Progenitor cell of endocrine pancreas (in vitro differentiated cells): ENCODE measurements around the gene RNF144B. TPM values are rescaled to one million over a fixed set of nuclear protein-coding genes. Genes with fewer than 3 reads are reported as not detected.

ENCODE experiments used
- DNase-seq: peaks from one replicate; pipeline ENCODE4 v3.0.0; 2021; ENCODE audit warnings: low spot score; ENCODE audit not compliant: unreplicated experiment
- H3K27ac Mint-ChIP-seq: 2 replicates; pipeline ENCODE4 v1.8.0; 2021; ENCODE audit warnings: mild to moderate bottlenecking, moderate library complexity, mixed read lengths
- H3K27me3 Mint-ChIP-seq: 2 replicates; pipeline ENCODE4 v1.8.0; 2021; ENCODE audit warnings: mixed read lengths
- H3K36me3 Mint-ChIP-seq: 2 replicates; pipeline ENCODE4 v1.8.0; 2022; ENCODE audit warnings: mixed read lengths; ENCODE audit not compliant: insufficient read depth
- H3K4me1 Mint-ChIP-seq: 2 replicates; pipeline ENCODE4 v1.8.0; 2021; ENCODE audit warnings: low read depth, mixed read lengths
- H3K4me3 Mint-ChIP-seq: 2 replicates; pipeline ENCODE4 v1.8.0; 2021; ENCODE audit warnings: low read depth, mild to moderate bottlenecking, moderate library complexity, mixed read lengths
- H3K9me3 Mint-ChIP-seq: 2 replicates; pipeline ENCODE4 v1.8.0; 2021; ENCODE audit warnings: low read depth, mixed read lengths
- total RNA-seq: library from RNA; stranded (reverse); gene quantifications from 2 replicates; pipeline ENCODE4 v1.2.1, GENCODE V29; 2021
- TF ChIP-seq, protein P1 (sequence below): fragments of 200-600 bp; sonication (generic); IDR thresholded peaks from one replicate; pipeline ENCODE4 v1.5.0; 2021; ENCODE audit warnings: antibody characterized with exemption, mild to moderate bottlenecking; ENCODE audit not compliant: unreplicated experiment

Gene RNF144B
- total RNA-seq, 1 donor from 2014 or later, result 3.1 TPM

DNA sequence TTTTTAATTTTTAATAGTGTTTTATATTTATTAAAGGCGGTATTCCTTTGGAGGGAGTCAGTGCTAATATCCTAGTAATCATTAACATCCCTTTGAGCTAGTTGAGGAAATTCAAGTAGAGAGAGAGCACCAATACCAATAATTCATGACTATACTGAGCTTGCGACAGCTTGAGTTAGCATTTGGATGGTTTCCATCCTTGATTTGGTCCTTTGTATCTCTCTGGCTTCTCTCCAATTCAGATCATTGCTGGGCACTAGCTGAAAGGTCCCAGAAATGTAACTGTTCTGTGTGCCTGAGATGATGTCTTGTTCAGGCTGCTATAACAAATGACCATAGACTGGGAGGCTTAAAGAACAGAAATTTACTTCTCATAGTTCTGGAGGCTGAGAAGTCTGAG, 77.0 kb downstream of the RNF144B start:
- no peak overlapping the region for H3K27ac Mint-ChIP-seq
- H3K36me3 Mint-ChIP-seq, result peaks cover 1% of the 10 kb centered on the region
- DNase-seq, result no peak
- TF ChIP-seq, protein P1, sequence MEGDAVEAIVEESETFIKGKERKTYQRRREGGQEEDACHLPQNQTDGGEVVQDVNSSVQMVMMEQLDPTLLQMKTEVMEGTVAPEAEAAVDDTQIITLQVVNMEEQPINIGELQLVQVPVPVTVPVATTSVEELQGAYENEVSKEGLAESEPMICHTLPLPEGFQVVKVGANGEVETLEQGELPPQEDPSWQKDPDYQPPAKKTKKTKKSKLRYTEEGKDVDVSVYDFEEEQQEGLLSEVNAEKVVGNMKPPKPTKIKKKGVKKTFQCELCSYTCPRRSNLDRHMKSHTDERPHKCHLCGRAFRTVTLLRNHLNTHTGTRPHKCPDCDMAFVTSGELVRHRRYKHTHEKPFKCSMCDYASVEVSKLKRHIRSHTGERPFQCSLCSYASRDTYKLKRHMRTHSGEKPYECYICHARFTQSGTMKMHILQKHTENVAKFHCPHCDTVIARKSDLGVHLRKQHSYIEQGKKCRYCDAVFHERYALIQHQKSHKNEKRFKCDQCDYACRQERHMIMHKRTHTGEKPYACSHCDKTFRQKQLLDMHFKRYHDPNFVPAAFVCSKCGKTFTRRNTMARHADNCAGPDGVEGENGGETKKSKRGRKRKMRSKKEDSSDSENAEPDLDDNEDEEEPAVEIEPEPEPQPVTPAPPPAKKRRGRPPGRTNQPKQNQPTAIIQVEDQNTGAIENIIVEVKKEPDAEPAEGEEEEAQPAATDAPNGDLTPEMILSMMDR, result no peak
- no peaks in the 10 kb centered on the region for H3K9me3 Mint-ChIP-seq
- no peak overlapping the region for H3K4me3 Mint-ChIP-seq
- no peaks in the 10 kb centered on the region for H3K27me3 Mint-ChIP-seq
- H3K4me1 Mint-ChIP-seq, result peaks cover 6% of the 10 kb centered on the region

DNA sequence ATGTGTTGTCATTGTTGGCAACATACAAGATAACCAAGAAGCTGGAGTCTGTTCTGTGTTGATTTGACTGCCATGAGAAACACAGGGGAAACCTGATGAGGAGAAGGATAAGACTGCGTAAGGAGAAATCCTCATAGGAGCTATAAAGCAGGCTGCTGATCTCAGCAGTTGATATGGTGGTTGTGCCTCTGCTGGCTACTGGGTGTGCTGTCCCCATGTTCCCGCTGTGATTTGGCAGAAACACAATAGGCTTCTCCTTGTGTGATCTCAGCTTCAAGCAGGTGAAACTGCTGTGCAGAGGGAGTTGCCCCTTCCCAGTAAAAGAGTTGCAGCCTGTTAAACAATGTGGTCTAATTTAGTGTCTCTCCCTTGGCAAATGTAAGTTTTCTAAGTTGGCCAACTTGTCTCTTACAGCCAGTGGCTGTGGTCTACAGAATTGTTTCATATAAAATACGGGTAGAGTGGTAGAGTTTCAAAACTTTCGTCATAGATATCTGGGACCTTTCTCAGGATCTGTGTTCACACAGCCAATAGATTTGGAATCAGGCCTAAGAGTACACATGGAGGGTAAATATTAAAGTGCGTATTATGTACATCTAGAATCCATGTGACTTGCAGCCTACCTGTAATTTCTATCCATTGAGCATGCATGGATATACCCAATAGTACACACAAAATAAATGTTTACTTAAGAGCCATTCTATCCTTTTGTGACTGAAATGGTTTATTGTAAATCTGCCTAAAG, 78.4 kb downstream of the RNF144B start:
- DNase-seq, result no peak
- Mint-ChIP-seq H3K27me3 (no peaks in the 10 kb centered on the region), H3K4me1 (peaks cover 6% of the 10 kb centered on the region), H3K4me3 (no peak overlapping the region), H3K36me3 (no peaks in the 10 kb centered on the region), H3K27ac (no peak overlapping the region), H3K9me3 (no peaks in the 10 kb centered on the region)
- TF ChIP-seq, protein P1, result no peak

DNA sequence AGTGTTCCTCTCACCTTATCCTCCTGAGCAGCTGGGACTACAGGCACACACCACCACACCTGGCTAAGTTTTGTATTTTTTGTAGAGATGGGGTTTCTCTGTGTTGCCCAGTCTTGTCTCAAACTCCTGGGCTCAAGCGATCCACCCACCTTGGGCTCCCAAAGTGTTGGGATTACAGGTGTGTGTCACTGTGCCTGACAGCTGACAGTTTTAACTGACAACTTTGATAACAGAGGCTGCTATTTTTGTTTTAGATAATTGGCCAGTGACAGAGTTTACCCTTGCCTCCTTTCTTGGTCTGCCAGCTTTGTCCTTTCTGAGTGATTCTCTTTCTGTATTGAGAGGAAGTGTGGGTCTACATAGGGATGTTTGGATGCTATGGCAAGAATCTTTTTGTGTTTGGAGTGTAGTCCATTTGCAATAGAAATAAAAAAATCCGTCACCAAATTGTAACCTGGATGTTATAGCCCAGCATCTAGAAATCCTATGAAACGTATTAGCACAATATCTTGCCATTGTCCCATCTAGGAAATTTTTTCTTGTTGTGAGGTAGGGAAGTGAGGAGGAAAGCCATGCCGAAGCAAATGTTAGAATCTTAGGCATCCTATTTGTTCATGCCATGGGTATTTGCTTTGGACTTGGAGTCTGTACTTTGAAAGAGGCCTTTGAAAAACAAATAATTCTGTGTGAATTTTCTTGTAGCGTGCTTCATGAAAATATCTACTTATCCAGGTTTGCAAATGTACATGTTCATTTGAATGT, 80.8 kb downstream of the RNF144B start:
- no peak overlapping the region for H3K27ac Mint-ChIP-seq
- no peak overlapping the region for H3K4me3 Mint-ChIP-seq
- H3K27me3 Mint-ChIP-seq, result no peaks in the 10 kb centered on the region
- no peaks in the 10 kb centered on the region for H3K9me3 Mint-ChIP-seq
- H3K4me1 Mint-ChIP-seq, result peaks cover 6% of the 10 kb centered on the region
- H3K36me3 Mint-ChIP-seq, result no peaks in the 10 kb centered on the region
- TF ChIP-seq, protein P1, result no peak
- DNase-seq, result no peak

DNA sequence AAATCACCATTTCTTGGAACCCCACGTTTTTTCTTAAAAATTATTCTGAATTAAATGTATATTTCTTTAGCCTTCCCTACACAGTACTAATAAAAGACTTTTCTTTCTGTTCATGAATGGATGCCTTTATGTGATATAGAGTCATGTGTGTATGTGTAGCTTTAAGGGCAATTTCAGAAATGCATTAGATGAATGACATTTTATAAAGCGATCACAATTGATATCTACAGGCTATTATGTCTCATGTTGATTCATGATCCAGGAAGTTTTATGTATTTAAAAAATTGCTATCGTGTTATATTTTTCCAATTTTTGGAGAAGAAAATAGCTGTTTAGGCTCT, 81.3 kb downstream of the RNF144B start:
- no peaks in the 10 kb centered on the region for H3K36me3 Mint-ChIP-seq
- TF ChIP-seq, protein P1, result no peak
- H3K27ac Mint-ChIP-seq, result no peak overlapping the region
- H3K27me3 Mint-ChIP-seq, result no peaks in the 10 kb centered on the region
- peaks cover 6% of the 10 kb centered on the region for H3K4me1 Mint-ChIP-seq
- no peak overlapping the region for H3K4me3 Mint-ChIP-seq
- no peaks in the 10 kb centered on the region for H3K9me3 Mint-ChIP-seq
- DNase-seq, result no peak

DNA sequence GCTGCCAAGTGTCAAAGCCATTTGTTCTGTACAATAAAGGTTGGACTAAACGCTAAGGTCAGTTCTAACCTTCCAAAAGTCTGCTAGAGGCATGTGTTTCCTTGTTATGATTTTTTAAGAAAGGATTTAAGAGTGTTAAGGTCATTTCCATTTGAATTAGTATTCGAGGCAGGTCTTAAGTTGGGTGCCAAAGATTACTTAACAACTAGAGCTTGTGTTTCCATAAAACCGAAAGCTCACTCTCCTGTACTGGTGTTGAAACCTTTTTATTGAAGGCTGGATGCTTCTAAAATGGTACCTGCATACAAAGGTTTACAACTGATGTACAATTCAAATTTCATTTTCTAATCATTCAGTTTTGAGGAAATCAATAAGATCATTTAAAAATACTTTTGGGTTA, 82.4 kb downstream of the RNF144B start:
- Mint-ChIP-seq H3K9me3 (no peaks in the 10 kb centered on the region), H3K27me3 (no peaks in the 10 kb centered on the region), H3K4me3 (no peak overlapping the region), H3K36me3 (no peaks in the 10 kb centered on the region), H3K27ac (no peak overlapping the region), H3K4me1 (peaks cover 6% of the 10 kb centered on the region)
- TF ChIP-seq, protein P1, result no peak
- no peak for DNase-seq
